PC-9 (cell line): ENCODE results near the gene OR10H1. TPM values are rescaled to one million over a fixed set of nuclear protein-coding genes. Genes with fewer than 3 reads are reported as not detected.

Source experiments
- BruUV-seq: library from RNA; stranded (reverse); fragments of 400-500 nt; replicated peaks from 2 replicates; lab custom pipeline; 2021; lab: Mats Ljungman, UMichigan
- CTCF ChIA-PET: fragments of 300-600 bp; sonication (Branson Sonifier 250); formaldehyde crosslinking; loops from one replicate; lab custom pipeline; 2022; ENCODE audit warnings: antibody characterized with exemption; lab: Charles Lee
- POLR2A ChIA-PET: fragments of 300-600 bp; sonication (Branson Sonifier 250); formaldehyde crosslinking; loops from one replicate; lab custom pipeline; 2022; ENCODE audit warnings: antibody characterized with exemption; ENCODE audit not compliant: unreplicated experiment; lab: Charles Lee
- DNase-seq, 2 experiments: peaks; one replicate each; pipeline versions ENCODE4 v3.0.0 to v3.0.0-alpha.2; 2015 to 2022; ENCODE audit warnings: mixed read lengths in 1 of 2
- H2AFZ ChIP-seq: fragments of 200-600 bp; sonication (generic); 2 replicates; pipeline ENCODE4 v1.8.1; 2017; ENCODE audit warnings: antibody characterized with exemption
- H3F3A ChIP-seq: fragments of 200-600 bp; sonication (generic); 2 replicates; pipeline ENCODE4 v1.8.1; 2017; ENCODE audit warnings: antibody characterized with exemption, mild to moderate bottlenecking, low read depth; ENCODE audit not compliant: insufficient read depth
- H3K27ac ChIP-seq: fragments of 200-600 bp; sonication (generic); 2 replicates; pipeline ENCODE4 v1.6.1; 2016; ENCODE audit warnings: mixed run types
- H3K27me3 ChIP-seq: fragments of 200-600 bp; sonication (generic); 2 replicates; pipeline ENCODE4 v1.6.1; 2016; ENCODE audit warnings: low read depth, mixed run types; ENCODE audit not compliant: insufficient read depth
- H3K36me3 ChIP-seq: fragments of 200-600 bp; sonication (generic); 2 replicates; pipeline ENCODE4 v1.6.1; 2016; ENCODE audit warnings: low read depth, mixed run types
- H3K4me1 ChIP-seq: fragments of 200-600 bp; sonication (generic); replicated peaks from 2 replicates; pipeline ENCODE4 v1.6.1; 2016; ENCODE audit warnings: mixed run types; ENCODE audit not compliant: insufficient read depth
- H3K4me2 ChIP-seq: fragments of 200-600 bp; sonication (generic); 2 replicates; pipeline ENCODE4 v1.6.1; 2017; ENCODE audit warnings: mixed run types
- H3K4me3 ChIP-seq: fragments of 200-600 bp; sonication (generic); 2 replicates; pipeline ENCODE4 v1.6.1; 2016; ENCODE audit warnings: mixed run types
- H3K79me2 ChIP-seq: fragments of 200-600 bp; sonication (generic); 2 replicates; pipeline ENCODE4 v1.6.1; 2017; ENCODE audit warnings: low read depth, mixed run types
- H3K9me2 ChIP-seq: fragments of 200-600 bp; sonication (generic); 2 replicates; pipeline ENCODE4 v1.8.1; 2017; ENCODE audit warnings: mild to moderate bottlenecking; ENCODE audit not compliant: insufficient read depth
- H3K9me3 ChIP-seq: fragments of 200-600 bp; sonication (generic); 2 replicates; pipeline ENCODE4 v1.8.1; 2016; ENCODE audit warnings: low read depth; ENCODE audit not compliant: insufficient read depth
- H4K20me1 ChIP-seq: fragments of 200-600 bp; sonication (generic); 2 replicates; pipeline ENCODE4 v1.8.1; 2017; ENCODE audit not compliant: insufficient read depth
- CTCF ChIP-seq: fragments of 200-600 bp; sonication (generic); conservative IDR thresholded peaks from 2 replicates; pipeline ENCODE4 v1.6.1; 2017; ENCODE audit warnings: mixed run types, antibody characterized with exemption, mild to moderate bottlenecking, moderate library complexity
- EZH2 ChIP-seq: fragments of 200-600 bp; sonication (generic); IDR thresholded peaks from 2 replicates; pipeline ENCODE4 v1.8.0; 2017; ENCODE audit warnings: antibody characterized with exemption, low read depth
- intact Hi-C: fragments of 100-400 bp; cut with micrococcal nuclease; formaldehyde crosslinking; loops from one replicate; pipeline ENCODE4 v1.10.0; 2022; ENCODE audit not compliant: unreplicated experiment
- total RNA-seq: library from RNA; stranded (reverse); gene quantifications from 2 replicates; pipeline ENCODE4 v1.2.3, GENCODE V29; 2021

OR10H1 gene
- total RNA-seq, 1 experiment from 2014 or later, result 0.20 TPM

- H3K27me3 ChIP-seq, result no peaks in the 10 kb centered on the region
- TF ChIP-seq EZH2 (no peak), CTCF (no peak)
- no peaks in the 10 kb centered on the region for H3F3A ChIP-seq
- no peaks in the 10 kb centered on the region for H3K9me2 ChIP-seq
- H3K79me2 ChIP-seq, result no peaks in the 10 kb centered on the region
- no peaks in the 10 kb centered on the region for H3K36me3 ChIP-seq
- no peak overlapping the region for H2AFZ ChIP-seq
- no peak for DNase-seq
- no peak overlapping the region for H3K4me2 ChIP-seq
- no peaks in the 10 kb centered on the region for H4K20me1 ChIP-seq
- no peaks in the 10 kb centered on the region for H3K9me3 ChIP-seq
- no peak overlapping the region for H3K27ac ChIP-seq
- intact Hi-C loops, result no loop called here
- POLR2A ChIA-PET, result no interaction called here
- no TSS peak for BruUV-seq
- H3K4me1 ChIP-seq, result no peaks in the 10 kb centered on the region
- H3K4me3 ChIP-seq, result no peak overlapping the region
- CTCF ChIA-PET, result no interaction called here
Measured at GRCh38 chr19:15862444-15862843, 47.0 kb upstream of the OR10H1 start.

GRCh38 chr19:15860522-15860921 is 45.1 kb upstream of the OR10H1 start:
- no peaks in the 10 kb centered on the region for H3K4me1 ChIP-seq
- no peak overlapping the region for H3K27ac ChIP-seq
- DNase-seq, result no peak
- TF ChIP-seq CTCF, result no peak
- TF ChIP-seq EZH2, result no peak
- no peak overlapping the region for H3K4me3 ChIP-seq
- no TSS peak for BruUV-seq
- no peaks in the 10 kb centered on the region for H3K79me2 ChIP-seq
- ChIA-PET CTCF (no interaction called here), POLR2A (no interaction called here)
- H3F3A ChIP-seq, result no peaks in the 10 kb centered on the region
- H3K27me3 ChIP-seq, result no peaks in the 10 kb centered on the region
- H3K36me3 ChIP-seq, result no peaks in the 10 kb centered on the region
- H3K4me2 ChIP-seq, result no peak overlapping the region
- no peak overlapping the region for H2AFZ ChIP-seq
- no peaks in the 10 kb centered on the region for H3K9me3 ChIP-seq
- H4K20me1 ChIP-seq, result no peaks in the 10 kb centered on the region
- intact Hi-C loops, result no loop called here
- no peaks in the 10 kb centered on the region for H3K9me2 ChIP-seq

- no TSS peak for BruUV-seq
- Histone ChIP-seq H3K9me2 (no peaks in the 10 kb centered on the region), H3K4me1 (no peaks in the 10 kb centered on the region), H3F3A (no peaks in the 10 kb centered on the region), H3K4me3 (no peak overlapping the region), H2AFZ (no peak overlapping the region), H3K36me3 (no peaks in the 10 kb centered on the region), H4K20me1 (no peaks in the 10 kb centered on the region), H3K27ac (no peak overlapping the region), H3K27me3 (no peaks in the 10 kb centered on the region), H3K4me2 (no peak overlapping the region), H3K9me3 (no peaks in the 10 kb centered on the region), H3K79me2 (no peaks in the 10 kb centered on the region)
- ChIA-PET POLR2A (no interaction called here), CTCF (no interaction called here)
- TF ChIP-seq EZH2 (no peak), CTCF (no peak)
- intact Hi-C loops, result no loop called here
- DNase-seq, result no peak
Measured at GRCh38 chr19:15859187-15859586, 43.7 kb upstream of the OR10H1 start.
